Fibroblast of skin of right biceps (primary cell): ENCODE measurements around the gene PTX4.
"Not testable (repeated sequence)": the region's sequence is repeated elsewhere in the genome, so short reads cannot be mapped to it uniquely, and the experiment has no call there.

ENCODE experiments used
- DNase-seq: peaks from one replicate; pipeline ENCODE4 v3.0.0-alpha.2; 2013

The PTX4 gene

GRCh38 chr16:1439699-1440074, 49.1 kb downstream of the PTX4 start:
- not testable (repeated sequence) for DNase-seq

- no peak for DNase-seq
Measured at GRCh38 chr16:1439058-1439698, 49.6 kb downstream of the PTX4 start.

GRCh38 chr16:1438229-1439057, 50.3 kb downstream of the PTX4 start:
- no peak for DNase-seq

- no peak for DNase-seq
Measured at GRCh38 chr16:1437606-1438005, 51.1 kb downstream of the PTX4 start.

- no peak for DNase-seq
Measured at GRCh38 chr16:1436731-1437355, 51.9 kb downstream of the PTX4 start.

- DNase-seq: no peak
Measured at GRCh38 chr16:1435921-1436697, 52.6 kb downstream of the PTX4 start.
